Gastroesophageal sphincter (tissue), 3 donors: ENCODE data around the gene COA3.

ENCODE experiments used
- CTCF ChIP-seq, 4 experiments: fragments of 200-600 bp in 2 of 4; fragments of 450-650 bp in 2 of 4; sonication (generic) in 1 of 4; IDR thresholded peaks; one replicate each; pipeline ENCODE4 v1.5.1; 2017 to 2019; ENCODE audit warnings: antibody characterized with exemption in 4 of 4, mild to moderate bottlenecking in 2 of 4, moderate library complexity in 2 of 4
- POLR2AphosphoS5 ChIP-seq: sonication (generic); formaldehyde crosslinking; IDR thresholded peaks from one replicate; pipeline ENCODE4 v1.6.1; 2017; ENCODE audit warnings: antibody characterized with exemption

- TF ChIP-seq CTCF (IDR thresholded peaks at IDR 0.05), result no peak
- TF ChIP-seq POLR2AphosphoS5, result no peak
Measured at GRCh38 chr17:42841975-42842685, 43.6 kb upstream of the COA3 start.
